ENCODE results near the gene ADGRG7.
"Not testable (repeated sequence)": the region's sequence is repeated elsewhere in the genome, so short reads cannot be mapped to it uniquely, and the experiment has no call there.

Gene ADGRG7

DNA sequence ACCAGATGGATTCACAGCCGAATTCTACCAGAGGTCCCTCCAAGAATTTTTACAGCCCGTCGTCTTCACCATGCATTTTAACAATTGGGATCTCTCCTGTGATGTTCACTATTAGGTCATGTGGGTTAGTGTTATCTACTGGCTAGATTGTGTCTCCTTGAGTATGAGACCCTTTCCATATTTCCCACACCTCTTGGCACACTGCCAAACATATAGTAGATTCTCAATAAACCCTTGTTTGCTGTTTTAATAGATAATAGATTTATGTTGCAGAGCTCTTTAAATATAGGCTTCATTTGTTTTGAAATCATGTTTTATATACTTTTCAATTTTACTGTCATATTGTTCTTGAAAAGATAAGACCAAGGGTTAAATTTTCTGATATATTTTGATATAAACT is 34.9 kb upstream of the ADGRG7 start:
- DNase-seq (ENCODE audit: low read depth), result no peak
- H3K4me3 ChIP-seq (ENCODE audit: low read length), result no peak overlapping the region
- TF ChIP-seq, protein P1, sequence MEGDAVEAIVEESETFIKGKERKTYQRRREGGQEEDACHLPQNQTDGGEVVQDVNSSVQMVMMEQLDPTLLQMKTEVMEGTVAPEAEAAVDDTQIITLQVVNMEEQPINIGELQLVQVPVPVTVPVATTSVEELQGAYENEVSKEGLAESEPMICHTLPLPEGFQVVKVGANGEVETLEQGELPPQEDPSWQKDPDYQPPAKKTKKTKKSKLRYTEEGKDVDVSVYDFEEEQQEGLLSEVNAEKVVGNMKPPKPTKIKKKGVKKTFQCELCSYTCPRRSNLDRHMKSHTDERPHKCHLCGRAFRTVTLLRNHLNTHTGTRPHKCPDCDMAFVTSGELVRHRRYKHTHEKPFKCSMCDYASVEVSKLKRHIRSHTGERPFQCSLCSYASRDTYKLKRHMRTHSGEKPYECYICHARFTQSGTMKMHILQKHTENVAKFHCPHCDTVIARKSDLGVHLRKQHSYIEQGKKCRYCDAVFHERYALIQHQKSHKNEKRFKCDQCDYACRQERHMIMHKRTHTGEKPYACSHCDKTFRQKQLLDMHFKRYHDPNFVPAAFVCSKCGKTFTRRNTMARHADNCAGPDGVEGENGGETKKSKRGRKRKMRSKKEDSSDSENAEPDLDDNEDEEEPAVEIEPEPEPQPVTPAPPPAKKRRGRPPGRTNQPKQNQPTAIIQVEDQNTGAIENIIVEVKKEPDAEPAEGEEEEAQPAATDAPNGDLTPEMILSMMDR (conservative IDR thresholded peaks at IDR 0.05; ENCODE audit: low read depth, low read length), result no peak

DNA sequence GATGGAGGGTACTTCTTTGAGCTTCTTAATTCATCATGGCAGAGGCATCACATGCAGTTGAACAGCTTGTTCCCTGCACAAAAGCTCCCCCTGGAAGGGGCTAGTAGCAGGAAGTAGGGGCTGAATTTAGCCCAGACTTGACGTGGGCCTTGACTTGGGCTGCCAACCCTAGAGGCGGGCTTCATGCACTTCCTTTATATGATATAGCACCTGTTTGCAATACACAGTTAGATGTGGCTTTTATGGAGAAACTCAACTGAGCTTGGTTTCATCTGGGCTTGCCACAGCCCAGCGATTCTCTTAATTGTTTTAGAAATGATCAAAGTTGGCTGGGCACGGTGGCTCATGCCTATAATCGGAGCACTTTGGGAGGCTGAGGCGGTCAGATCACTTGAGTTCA is 33.7 kb upstream of the ADGRG7 start:
- no peak overlapping the region for H3K4me3 ChIP-seq (ENCODE audit: low read length)
- no peak for DNase-seq (ENCODE audit: low read depth)
- TF ChIP-seq, protein P1 (conservative IDR thresholded peaks at IDR 0.05; ENCODE audit: low read depth, low read length), result no peak

DNA sequence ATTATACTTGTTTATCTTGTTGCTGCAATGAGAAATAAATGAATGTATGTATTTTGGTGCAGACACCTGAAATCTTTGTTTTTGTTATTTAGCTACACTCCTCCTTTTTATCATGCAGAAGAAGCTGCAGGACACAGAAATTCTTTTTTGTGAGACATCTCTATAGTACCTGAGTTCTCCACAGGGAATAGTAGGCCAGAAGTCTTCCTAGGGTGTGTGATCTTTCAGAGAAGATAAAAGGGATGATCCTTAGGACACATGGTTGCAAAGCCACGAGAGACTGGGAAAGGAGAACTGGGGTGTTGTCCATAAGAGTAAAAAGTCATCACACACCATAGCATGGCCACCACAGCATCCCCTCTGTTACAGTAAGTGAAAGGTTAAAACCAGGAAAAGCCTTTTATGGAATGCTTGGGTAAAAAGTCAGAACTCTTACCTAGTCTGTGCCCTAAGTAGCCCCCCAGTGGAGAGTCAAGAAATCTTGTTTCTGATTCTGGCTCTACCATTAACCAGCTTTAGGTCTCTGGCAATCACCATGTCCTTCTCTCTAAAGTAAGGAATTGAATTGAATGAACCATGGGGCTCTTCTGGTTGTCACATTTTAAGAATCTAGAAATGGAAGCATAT is 31.9 kb upstream of the ADGRG7 start:
- DNase-seq (ENCODE audit: low read depth), result no peak
- TF ChIP-seq, protein P1 (conservative IDR thresholded peaks at IDR 0.05; ENCODE audit: low read depth, low read length), result no peak
- H3K4me3 ChIP-seq (ENCODE audit: low read length), result no peak overlapping the region

DNA sequence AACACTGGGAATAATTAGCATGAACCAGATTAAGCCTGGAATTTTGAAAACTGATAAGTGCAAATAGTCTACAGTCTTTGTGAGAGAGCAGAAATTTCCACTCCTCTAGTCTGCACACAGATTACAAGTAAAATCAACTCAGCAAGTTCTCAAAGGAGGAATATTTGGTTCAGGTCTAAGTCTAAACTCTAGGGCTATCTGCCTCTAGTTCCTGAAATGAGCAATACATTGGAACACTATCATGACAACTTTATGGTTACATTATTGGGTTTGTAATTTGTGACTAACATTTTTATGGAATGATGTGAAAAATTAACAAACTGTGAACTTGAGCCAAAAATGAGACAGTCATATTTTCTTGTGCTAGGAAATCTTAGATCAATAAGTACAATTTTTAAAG is 30.8 kb upstream of the ADGRG7 start:
- H3K4me3 ChIP-seq (ENCODE audit: low read length), result no peak overlapping the region
- TF ChIP-seq, protein P1 (conservative IDR thresholded peaks at IDR 0.05; ENCODE audit: low read depth, low read length), result no peak
- no peak for DNase-seq (ENCODE audit: low read depth)

DNA sequence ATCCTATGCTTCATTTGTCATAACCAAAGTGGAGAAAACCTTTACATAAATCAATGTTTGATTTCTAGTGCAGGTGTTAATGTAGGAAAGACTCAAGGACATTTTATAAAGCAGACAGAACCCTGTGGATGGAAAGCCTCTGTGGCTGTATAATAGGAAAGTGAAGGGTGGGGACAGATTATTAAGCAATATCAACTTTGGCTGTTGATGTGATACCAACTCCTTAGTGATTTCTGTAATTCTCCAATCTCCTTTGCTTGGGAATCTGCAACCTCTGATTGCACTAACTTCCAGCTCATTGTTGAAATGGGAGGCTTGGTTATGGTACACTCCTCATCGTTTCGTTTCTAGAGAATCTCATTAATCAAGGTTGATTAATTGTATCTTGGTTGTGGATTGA is 29.3 kb upstream of the ADGRG7 start:
- H3K4me3 ChIP-seq (ENCODE audit: low read length), result no peak overlapping the region
- TF ChIP-seq, protein P1 (conservative IDR thresholded peaks at IDR 0.05; ENCODE audit: low read depth, low read length), result no peak
- no peak for DNase-seq (ENCODE audit: low read depth)

DNA sequence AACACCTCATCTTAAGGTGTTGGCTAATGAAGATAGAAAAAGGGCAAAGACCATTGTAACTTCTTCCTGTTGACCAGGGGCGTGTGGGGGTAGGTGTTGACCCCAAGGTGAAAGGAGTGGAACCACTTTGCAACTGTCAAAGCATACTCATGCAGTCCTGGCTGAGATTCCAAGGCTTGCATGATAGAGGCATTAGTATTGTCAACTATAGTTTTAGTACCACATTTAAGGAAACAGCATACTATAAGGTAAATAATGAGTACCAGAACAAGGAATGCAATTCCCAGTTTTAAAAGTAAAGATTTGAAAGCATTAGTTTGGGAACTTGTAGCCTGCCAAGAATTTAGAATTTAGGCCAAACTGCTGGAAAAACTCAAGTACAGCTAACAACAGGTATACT is 27.8 kb upstream of the ADGRG7 start:
- DNase-seq (ENCODE audit: low read depth), result no peak
- no peak overlapping the region for H3K4me3 ChIP-seq (ENCODE audit: low read length)
- TF ChIP-seq, protein P1 (conservative IDR thresholded peaks at IDR 0.05; ENCODE audit: low read depth, low read length), result no peak

DNA sequence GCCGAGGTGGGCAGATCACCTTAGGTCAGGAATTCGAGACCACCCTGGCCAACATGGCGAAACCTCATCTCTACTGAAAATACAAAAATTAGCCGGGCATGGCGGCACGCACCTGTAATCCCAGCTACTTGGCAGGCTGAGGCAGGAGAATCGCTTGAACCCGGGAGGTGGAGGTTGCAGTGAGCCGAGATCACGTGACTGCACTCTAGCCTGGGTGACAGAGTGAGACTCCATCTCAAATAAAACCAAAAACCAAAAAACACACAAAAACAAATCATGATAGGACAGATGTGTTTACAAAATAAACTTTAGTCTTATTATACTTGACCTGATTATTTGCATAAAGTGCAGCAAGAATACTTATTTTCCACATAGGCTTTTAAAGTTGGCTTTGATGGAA is 27.2 kb upstream of the ADGRG7 start:
- not testable (repeated sequence) for H3K4me3 ChIP-seq (ENCODE audit: low read length); DNase-seq (ENCODE audit: low read depth)

Measured in retinal pigment epithelial cell (primary cell).